HepG2 (cell line): ENCODE results near the gene CTSW. TPM values are rescaled to one million over a fixed set of nuclear protein-coding genes. Genes with fewer than 3 reads are reported as not detected.

Experiments
- ATAC-seq: fragments of 200-7000 bp; cut with Tn5 transposase; 3 replicates; pipeline ENCODE4 v1.9.1; 2020; ENCODE audit warnings: mild to moderate bottlenecking, moderate library complexity
- BruUV-seq: library from RNA; stranded (reverse); fragments of 400-500 nt; replicated peaks from 2 replicates; lab custom pipeline; 2021; lab: Mats Ljungman, UMichigan
- CTCF ChIA-PET: fragments of 300-600 bp; formaldehyde crosslinking; extraction: SDS; loops from one replicate; lab custom pipeline; 2021; ENCODE audit warnings: low total read pairs, inconsistent platforms, low intra/inter-chr PET ratio; lab: Yijun Ruan, JAX
- POLR2A ChIA-PET: fragments of 350-600 bp; sonication (Branson Sonifier 250); formaldehyde crosslinking; loops from one replicate; lab custom pipeline; 2020; ENCODE audit warnings: antibody characterized with exemption, inconsistent platforms; lab: Yijun Ruan, JAX
- DNase-seq: peaks from one replicate; pipeline ENCODE4 v3.0.0-alpha.2; 2015; ENCODE audit warnings: low spot score
- FAIRE-seq: peaks from 3 replicates; lab custom pipeline; 2011; peaks lifted over from hg19 to GRCh38; lab: Jason Lieb, UNC
- H2AFZ ChIP-seq: one replicate; pipeline ENCODE4 v1.6.1; 2011; ENCODE audit warnings: low read length, inconsistent platforms
- H3K27ac ChIP-seq: fragments of 300-600 bp; 3 replicates; pipeline ENCODE4 v1.8.0; 2011; ENCODE audit warnings: mixed run types, mild to moderate bottlenecking, mixed read lengths, low read length, inconsistent platforms; ENCODE audit not compliant: insufficient read depth; ENCODE audit errors: extremely low read length
- H3K27me3 ChIP-seq, 2 experiments: fragments of 200-600 bp in 1 of 2; 2 replicates in 1 of 2; 3 replicates in 1 of 2; pipeline versions ENCODE4 v1.6.0 to v1.8.0; 2011; ENCODE audit warnings: low read length in 2 of 2, mild to moderate bottlenecking in 2 of 2, moderate library complexity in 2 of 2, inconsistent platforms in 1 of 2; ENCODE audit not compliant: insufficient read depth in 2 of 2, control insufficient read depth in 1 of 2
- H3K36me3 ChIP-seq, 2 experiments: fragments of 200-600 bp in 1 of 2; replicated peaks in 1 of 2; 2 replicates in 1 of 2; 3 replicates in 1 of 2; pipeline versions ENCODE4 v1.5.1 to v1.8.0; 2011; ENCODE audit warnings: low read length in 2 of 2, inconsistent platforms in 1 of 2; ENCODE audit not compliant: insufficient read depth in 2 of 2, control insufficient read depth in 1 of 2
- H3K4me1 ChIP-seq: 2 replicates; pipeline ENCODE4 v1.5.1; 2012; ENCODE audit warnings: low read length, inconsistent platforms; ENCODE audit not compliant: insufficient read depth
- H3K4me2 ChIP-seq: 2 replicates; pipeline ENCODE4 v1.6.0; 2011; ENCODE audit warnings: low read depth, low read length, inconsistent platforms
- H3K4me3 ChIP-seq, 3 experiments: fragments of 200-600 bp in 1 of 3; sonication (generic), shearing (Covaris generic) in 1 of 3; replicated peaks in 1 of 3; 2 replicates each; pipeline ENCODE4 v1.5.1; 2011 to 2016; ENCODE audit warnings: low read length in 3 of 3, inconsistent platforms in 2 of 3, low read depth in 2 of 3, mild to moderate bottlenecking in 2 of 3, control low read depth in 1 of 3, mixed read lengths in 1 of 3; ENCODE audit not compliant: insufficient read depth in 1 of 3
- H3K79me2 ChIP-seq: one replicate; pipeline ENCODE4 v1.6.1; 2011; ENCODE audit warnings: low read length, inconsistent platforms; ENCODE audit not compliant: insufficient read depth
- H3K9ac ChIP-seq: 2 replicates; pipeline ENCODE4 v1.6.0; 2011; ENCODE audit warnings: mild to moderate bottlenecking, low read depth, low read length, inconsistent platforms; ENCODE audit not compliant: insufficient read depth
- H3K9me3 ChIP-seq: 2 replicates; pipeline ENCODE4 v1.5.1; 2012; ENCODE audit warnings: mild to moderate bottlenecking, low read length
- H4K20me1 ChIP-seq: 2 replicates; pipeline ENCODE4 v1.6.0; 2011; ENCODE audit warnings: inconsistent platforms, mild to moderate bottlenecking, low read length, moderate library complexity; ENCODE audit not compliant: insufficient read depth
- BRD4 ChIP-seq: sonication (generic); formaldehyde crosslinking; IDR thresholded peaks from 2 replicates; pipeline ENCODE4 v1.4.0; 2020; ENCODE audit warnings: missing genetic modification reagents
- HNRNPLL ChIP-seq: fragments of 200-400 bp; formaldehyde crosslinking; IDR thresholded peaks from 2 replicates; pipeline ENCODE4 v1.6.1; 2017; ENCODE audit warnings: mild to moderate bottlenecking, low read depth, low read length; ENCODE audit not compliant: poor library complexity, severe bottlenecking
- PLRG1 ChIP-seq: fragments of 450-650 bp; conservative IDR thresholded peaks from 2 replicates; pipeline ENCODE4 v1.6.1; 2016
- RXRA ChIP-seq: sonication (generic); formaldehyde crosslinking; IDR thresholded peaks from 2 replicates; pipeline ENCODE4 v1.5.1; 2020; ENCODE audit warnings: missing genetic modification reagents
- SATB2 ChIP-seq: sonication (generic); formaldehyde crosslinking; IDR thresholded peaks from 2 replicates; pipeline ENCODE4 v1.5.0; 2020; ENCODE audit warnings: missing genetic modification reagents
- STAG1 ChIP-seq: sonication (generic); formaldehyde crosslinking; IDR thresholded peaks from 2 replicates; pipeline ENCODE4 v1.4.0; 2020; ENCODE audit warnings: missing genetic modification reagents
- TCF12 ChIP-seq, 2 experiments: fragments of 450-650 bp in 1 of 2; sonication (generic) in 1 of 2; formaldehyde crosslinking in 1 of 2; IDR thresholded peaks; 2 replicates each; pipeline versions ENCODE4 v1.6.1 to v1.8.0; 2017 to 2022; ENCODE audit warnings: antibody characterized with exemption in 1 of 2, mild to moderate bottlenecking in 1 of 2, missing genetic modification reagents in 1 of 2, moderate library complexity in 1 of 2
- TGIF2 ChIP-seq: IDR thresholded peaks from 2 replicates; pipeline ENCODE4 v1.6.1; 2016; ENCODE audit warnings: control low read depth, missing compliant biosample characterization
- THAP11 ChIP-seq: IDR thresholded peaks from 2 replicates; pipeline ENCODE4 v1.6.1; 2016; ENCODE audit warnings: missing biosample characterization, missing genetic modification reagents
- ZNF260 ChIP-seq: sonication (generic); formaldehyde crosslinking; IDR thresholded peaks from 2 replicates; pipeline ENCODE4 v1.4.0; 2020; ENCODE audit warnings: missing genetic modification reagents, low read depth, mild to moderate bottlenecking, borderline replicate concordance
- ZNF343 ChIP-seq: sonication (generic); formaldehyde crosslinking; IDR thresholded peaks from 2 replicates; pipeline ENCODE4 v1.4.0; 2020; ENCODE audit warnings: mild to moderate bottlenecking, missing genetic modification reagents
- ZNF350 ChIP-seq: sonication (generic); formaldehyde crosslinking; IDR thresholded peaks from 2 replicates; pipeline ENCODE4 v1.4.0; 2020; ENCODE audit warnings: mild to moderate bottlenecking, low read depth, missing genetic modification reagents, borderline replicate concordance
- ZNF615 ChIP-seq: sonication (generic); formaldehyde crosslinking; IDR thresholded peaks from 2 replicates; pipeline ENCODE4 v1.5.0; 2020; ENCODE audit warnings: mild to moderate bottlenecking, missing genetic modification reagents, borderline replicate concordance
- WGBS: methylation state at CpG from one replicate; pipeline ENCODE4 v1.1.6; 2017; ENCODE audit warnings: low lambda C conversion rate; 5-methylcytosine and 5-hydroxymethylcytosine counted together
- in situ Hi-C: cut with HindIII; loops from 2 replicates; pipeline ENCODE4 v1.10.0; 2017; ENCODE audit warnings: low pct_unique_long_range_greater_than_20kb; ENCODE audit not compliant: extremely low pct_ligation_motif_present
- intact Hi-C: fragments of 100-400 bp; cut with micrococcal nuclease; formaldehyde crosslinking; loops from one replicate; pipeline ENCODE4 v1.10.0; 2022; ENCODE audit not compliant: unreplicated experiment
- polyA plus RNA-seq, 8 experiments: library from polyadenylated mRNA; depleted of rRNA in 3 of 8; stranded (reverse) in 7 of 8; unstranded in 1 of 8; fragments of >200 nt; fragmentation: Illumina TruSeq in 4 of 8; extraction: Trizol in 4 of 8; gene quantifications; 2 replicates each; pipeline versions ENCODE4 v1.2.1 to v1.2.3, GENCODE V29; 2011 to 2016; ENCODE audit warnings: low read depth in 4 of 8, missing spikeins in 1 of 8, mixed read lengths in 1 of 8; ENCODE audit not compliant: insufficient read depth in 1 of 8
- total RNA-seq, 5 experiments: library from RNA; depleted of rRNA; stranded (reverse); fragments of >200 nt; fragmentation: Illumina TruSeq; extraction: Trizol; gene quantifications; 2 replicates each; pipeline ENCODE4 v1.2.3, GENCODE V29; 2016; ENCODE audit warnings: low read depth in 1 of 5
- TF ChIP-seq, protein P1 (sequence below): sonication (generic); formaldehyde crosslinking; conservative IDR thresholded peaks from 2 replicates; pipeline ENCODE4 v1.8.0; 2022; ENCODE audit warnings: mild to moderate bottlenecking, moderate library complexity, missing genetic modification reagents
- TF ChIP-seq, protein P2 (sequence below): conservative IDR thresholded peaks from 2 replicates; pipeline ENCODE4 v1.6.1; 2018; ENCODE audit warnings: missing genetic modification reagents
- TF ChIP-seq, protein P3 (sequence below): sonication (generic); formaldehyde crosslinking; IDR thresholded peaks from 2 replicates; pipeline ENCODE4 v1.5.1; 2020; ENCODE audit warnings: mild to moderate bottlenecking, moderate library complexity, missing genetic modification reagents

Gene CTSW
- total and polyA plus RNA-seq, 2 of the 13 experiments (the other 11 are each of a cell fraction or from before 2014, with no cell fraction given), result 0.09 TPM; not detected in 1

DNA sequence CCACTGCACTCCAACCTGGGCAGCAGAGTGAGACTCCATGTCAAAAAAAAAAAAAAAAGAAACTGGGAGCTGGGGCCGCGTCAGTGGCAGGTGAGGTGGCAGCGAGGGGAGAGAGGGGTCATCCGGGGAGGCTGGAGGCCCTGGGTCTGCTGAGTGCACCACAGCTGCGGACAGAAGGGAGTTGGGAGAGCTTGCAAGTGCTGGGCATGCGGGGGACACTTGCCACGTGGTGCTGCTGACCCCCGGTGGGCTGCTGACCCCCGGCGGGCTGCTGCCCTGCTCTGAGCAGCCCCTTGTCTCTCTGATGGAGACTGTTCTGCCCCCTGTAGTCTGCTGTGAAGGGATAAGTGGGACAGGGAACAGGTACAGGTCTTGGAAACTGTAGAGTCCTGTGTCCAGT lies 42.2 kb downstream of the CTSW start (continued):
- TF ChIP-seq, protein P1, sequence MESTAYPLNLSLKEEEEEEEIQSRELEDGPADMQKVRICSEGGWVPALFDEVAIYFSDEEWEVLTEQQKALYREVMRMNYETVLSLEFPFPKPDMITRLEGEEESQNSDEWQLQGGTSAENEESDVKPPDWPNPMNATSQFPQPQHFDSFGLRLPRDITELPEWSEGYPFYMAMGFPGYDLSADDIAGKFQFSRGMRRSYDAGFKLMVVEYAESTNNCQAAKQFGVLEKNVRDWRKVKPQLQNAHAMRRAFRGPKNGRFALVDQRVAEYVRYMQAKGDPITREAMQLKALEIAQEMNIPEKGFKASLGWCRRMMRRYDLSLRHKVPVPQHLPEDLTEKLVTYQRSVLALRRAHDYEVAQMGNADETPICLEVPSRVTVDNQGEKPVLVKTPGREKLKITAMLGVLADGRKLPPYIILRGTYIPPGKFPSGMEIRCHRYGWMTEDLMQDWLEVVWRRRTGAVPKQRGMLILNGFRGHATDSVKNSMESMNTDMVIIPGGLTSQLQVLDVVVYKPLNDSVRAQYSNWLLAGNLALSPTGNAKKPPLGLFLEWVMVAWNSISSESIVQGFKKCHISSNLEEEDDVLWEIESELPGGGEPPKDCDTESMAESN, result no peak
- no peak for TF ChIP-seq ZNF350 (CRISPR knock-in tag)
- TF ChIP-seq ZNF343 (CRISPR knock-in tag), result no peak
- TF ChIP-seq, protein P2, sequence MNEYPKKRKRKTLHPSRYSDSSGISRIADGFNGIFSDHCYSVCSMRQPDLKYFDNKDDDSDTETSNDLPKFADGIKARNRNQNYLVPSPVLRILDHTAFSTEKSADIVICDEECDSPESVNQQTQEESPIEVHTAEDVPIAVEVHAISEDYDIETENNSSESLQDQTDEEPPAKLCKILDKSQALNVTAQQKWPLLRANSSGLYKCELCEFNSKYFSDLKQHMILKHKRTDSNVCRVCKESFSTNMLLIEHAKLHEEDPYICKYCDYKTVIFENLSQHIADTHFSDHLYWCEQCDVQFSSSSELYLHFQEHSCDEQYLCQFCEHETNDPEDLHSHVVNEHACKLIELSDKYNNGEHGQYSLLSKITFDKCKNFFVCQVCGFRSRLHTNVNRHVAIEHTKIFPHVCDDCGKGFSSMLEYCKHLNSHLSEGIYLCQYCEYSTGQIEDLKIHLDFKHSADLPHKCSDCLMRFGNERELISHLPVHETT (CRISPR knock-in tag), result no peak
- no peak for TF ChIP-seq TCF12 (IDR thresholded peaks at IDR 0.05)
- no peak for TF ChIP-seq TCF12 (CRISPR knock-in tag; IDR thresholded peaks at IDR 0.05)

DNA sequence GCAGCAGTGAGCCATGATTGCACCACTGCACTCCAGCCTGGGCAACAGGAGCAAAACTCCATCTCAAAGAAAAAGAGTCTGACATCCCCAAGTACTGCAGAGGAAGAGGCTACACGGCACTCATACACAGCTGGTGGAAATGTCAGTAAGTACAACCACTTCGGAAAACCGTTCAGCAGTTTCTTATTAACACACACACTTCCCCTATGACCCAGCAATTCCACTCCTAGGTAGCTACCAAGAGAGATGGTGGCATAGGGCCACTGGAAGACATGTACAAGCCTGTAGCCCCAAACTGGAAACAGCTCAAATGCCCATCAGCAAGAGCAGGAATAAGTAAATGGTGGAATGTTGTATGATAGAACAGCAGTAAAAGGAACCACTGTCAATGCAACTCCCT lies 42.9 kb downstream of the CTSW start:
- no peak for ATAC-seq
- ChIA-PET CTCF (no interaction called here), POLR2A (no interaction called here)
- H3K4me2 ChIP-seq, result no peak overlapping the region
- in situ Hi-C loops, result no loop called here
- H3K4me1 ChIP-seq, result peaks cover 22% of the 10 kb centered on the region
- H3K36me3 ChIP-seq, result no peaks in the 10 kb centered on the region; a peak in 1 of 5 replicates
- H3K9ac ChIP-seq, result no peak overlapping the region
- 91% methylated on average over 3 of the region's 3 CpGs for WGBS
- H2AFZ ChIP-seq, result no peak overlapping the region
- H3K4me3 ChIP-seq, result no peak overlapping the region
- H3K27ac ChIP-seq, result no peak overlapping the region
- no peak for DNase-seq
- intact Hi-C loops, result no loop called here
- no TSS peak for BruUV-seq
- TF ChIP-seq RXRA (CRISPR knock-in tag) (no peak), SATB2 (CRISPR knock-in tag) (no peak), THAP11 (CRISPR knock-in tag) (no peak), STAG1 (no peak), HNRNPLL (no peak), ZNF260 (no peak), BRD4 (CRISPR knock-in tag) (no peak), PLRG1 (no peak), TGIF2 (CRISPR knock-in tag) (no peak), ZNF615 (CRISPR knock-in tag) (no peak)
- TF ChIP-seq, protein P3, sequence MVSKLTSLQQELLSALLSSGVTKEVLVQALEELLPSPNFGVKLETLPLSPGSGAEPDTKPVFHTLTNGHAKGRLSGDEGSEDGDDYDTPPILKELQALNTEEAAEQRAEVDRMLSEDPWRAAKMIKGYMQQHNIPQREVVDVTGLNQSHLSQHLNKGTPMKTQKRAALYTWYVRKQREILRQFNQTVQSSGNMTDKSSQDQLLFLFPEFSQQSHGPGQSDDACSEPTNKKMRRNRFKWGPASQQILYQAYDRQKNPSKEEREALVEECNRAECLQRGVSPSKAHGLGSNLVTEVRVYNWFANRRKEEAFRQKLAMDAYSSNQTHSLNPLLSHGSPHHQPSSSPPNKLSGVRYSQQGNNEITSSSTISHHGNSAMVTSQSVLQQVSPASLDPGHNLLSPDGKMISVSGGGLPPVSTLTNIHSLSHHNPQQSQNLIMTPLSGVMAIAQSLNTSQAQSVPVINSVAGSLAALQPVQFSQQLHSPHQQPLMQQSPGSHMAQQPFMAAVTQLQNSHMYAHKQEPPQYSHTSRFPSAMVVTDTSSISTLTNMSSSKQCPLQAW (CRISPR knock-in tag), result no peak
- TF ChIP-seq, all 625 proteins: peak for 0
- no peaks in the 10 kb centered on the region for H4K20me1 ChIP-seq
- H3K79me2 ChIP-seq, result peaks cover 11% of the 10 kb centered on the region
- no peak for FAIRE-seq
- H3K9me3 ChIP-seq, result no peaks in the 10 kb centered on the region
- no peaks in the 10 kb centered on the region for H3K27me3 ChIP-seq
